ENCODE measurements around the gene BCL2L14. TPM values are rescaled to one million over a fixed set of nuclear protein-coding genes. Genes with fewer than 3 reads are reported as not detected.
A peak's percentile ranks its signal among the peaks of the same experiment; 100 is the strongest.

The BCL2L14 gene
- total RNA-seq, 1 donor from 2014 or later, result 0.64 TPM

- Mint-ChIP-seq H3K4me1 (ENCODE audit: unreplicated experiment) (peaks cover 44% of the 10 kb centered on the region), H3K36me3 (ENCODE audit: low read depth, unreplicated experiment) (peaks cover 6% of the 10 kb centered on the region), H3K9me3 (ENCODE audit: unreplicated experiment) (no peaks in the 10 kb centered on the region), H3K27me3 (ENCODE audit: unreplicated experiment) (peaks cover 5% of the 10 kb centered on the region), H3K27ac (ENCODE audit: unreplicated experiment) (no peak overlapping the region), H3K4me3 (ENCODE audit: unreplicated experiment) (peak overlapping the region; percentile 37)
- TF ChIP-seq CTCF (IDR thresholded peaks at IDR 0.05; ENCODE audit: unreplicated experiment), result no peak
- no peak for DNase-seq (ENCODE audit: low spot score)
Observed at GRCh38 chr12:12095021-12095420, 24.3 kb downstream of the BCL2L14 start.

GRCh38 chr12:12097891-12098690, 27.4 kb downstream of the BCL2L14 start:
- peak overlapping the region; percentile 67 for H3K27ac Mint-ChIP-seq (ENCODE audit: unreplicated experiment)
- TF ChIP-seq CTCF (IDR thresholded peaks at IDR 0.05; ENCODE audit: unreplicated experiment), result no peak
- H3K9me3 Mint-ChIP-seq (ENCODE audit: unreplicated experiment), result no peaks in the 10 kb centered on the region
- peaks cover 46% of the 10 kb centered on the region for H3K4me1 Mint-ChIP-seq (ENCODE audit: unreplicated experiment)
- H3K36me3 Mint-ChIP-seq (ENCODE audit: low read depth, unreplicated experiment), result peaks cover 11% of the 10 kb centered on the region
- no peak overlapping the region for H3K4me3 Mint-ChIP-seq (ENCODE audit: unreplicated experiment)
- H3K27me3 Mint-ChIP-seq (ENCODE audit: unreplicated experiment), result no peaks in the 10 kb centered on the region
- no peak for DNase-seq (ENCODE audit: low spot score)

- Mint-ChIP-seq H3K36me3 (ENCODE audit: low read depth, unreplicated experiment) (peaks cover 11% of the 10 kb centered on the region), H3K4me1 (ENCODE audit: unreplicated experiment) (peaks cover 46% of the 10 kb centered on the region), H3K27ac (ENCODE audit: unreplicated experiment) (peak overlapping the region; percentile 67), H3K27me3 (ENCODE audit: unreplicated experiment) (no peaks in the 10 kb centered on the region), H3K9me3 (ENCODE audit: unreplicated experiment) (no peaks in the 10 kb centered on the region), H3K4me3 (ENCODE audit: unreplicated experiment) (peak overlapping the region; percentile 10)
- no peak for DNase-seq (ENCODE audit: low spot score)
- no peak for TF ChIP-seq CTCF (IDR thresholded peaks at IDR 0.05; ENCODE audit: unreplicated experiment)
Observed at GRCh38 chr12:12098691-12099015, 27.9 kb downstream of the BCL2L14 start.

GRCh38 chr12:12099102-12099501, 28.4 kb downstream of the BCL2L14 start:
- DNase-seq (ENCODE audit: low spot score), result no peak
- Mint-ChIP-seq H3K4me3 (ENCODE audit: unreplicated experiment) (no peak overlapping the region), H3K36me3 (ENCODE audit: low read depth, unreplicated experiment) (peaks cover 11% of the 10 kb centered on the region), H3K4me1 (ENCODE audit: unreplicated experiment) (peaks cover 46% of the 10 kb centered on the region), H3K9me3 (ENCODE audit: unreplicated experiment) (no peaks in the 10 kb centered on the region), H3K27ac (ENCODE audit: unreplicated experiment) (peak overlapping the region; percentile 67), H3K27me3 (ENCODE audit: unreplicated experiment) (no peaks in the 10 kb centered on the region)
- no peak for TF ChIP-seq CTCF (IDR thresholded peaks at IDR 0.05; ENCODE audit: unreplicated experiment)

GRCh38 chr12:12107678-12108077, 36.9 kb downstream of the BCL2L14 start:
- Mint-ChIP-seq H3K27me3 (ENCODE audit: unreplicated experiment) (peaks cover 4% of the 10 kb centered on the region), H3K9me3 (ENCODE audit: unreplicated experiment) (peaks cover 6% of the 10 kb centered on the region), H3K36me3 (ENCODE audit: low read depth, unreplicated experiment) (peaks cover 31% of the 10 kb centered on the region), H3K4me3 (ENCODE audit: unreplicated experiment) (no peak overlapping the region), H3K27ac (ENCODE audit: unreplicated experiment) (no peak overlapping the region), H3K4me1 (ENCODE audit: unreplicated experiment) (no peaks in the 10 kb centered on the region)
- no peak for TF ChIP-seq CTCF (IDR thresholded peaks at IDR 0.05; ENCODE audit: unreplicated experiment)
- DNase-seq (ENCODE audit: low spot score), result no peak
